Measurements from ENCODE around the gene GPC5.
"Not testable (repeated sequence)": the region's sequence is repeated elsewhere in the genome, so short reads cannot be mapped to it uniquely, and the experiment has no call there.

The GPC5 gene

DNA sequence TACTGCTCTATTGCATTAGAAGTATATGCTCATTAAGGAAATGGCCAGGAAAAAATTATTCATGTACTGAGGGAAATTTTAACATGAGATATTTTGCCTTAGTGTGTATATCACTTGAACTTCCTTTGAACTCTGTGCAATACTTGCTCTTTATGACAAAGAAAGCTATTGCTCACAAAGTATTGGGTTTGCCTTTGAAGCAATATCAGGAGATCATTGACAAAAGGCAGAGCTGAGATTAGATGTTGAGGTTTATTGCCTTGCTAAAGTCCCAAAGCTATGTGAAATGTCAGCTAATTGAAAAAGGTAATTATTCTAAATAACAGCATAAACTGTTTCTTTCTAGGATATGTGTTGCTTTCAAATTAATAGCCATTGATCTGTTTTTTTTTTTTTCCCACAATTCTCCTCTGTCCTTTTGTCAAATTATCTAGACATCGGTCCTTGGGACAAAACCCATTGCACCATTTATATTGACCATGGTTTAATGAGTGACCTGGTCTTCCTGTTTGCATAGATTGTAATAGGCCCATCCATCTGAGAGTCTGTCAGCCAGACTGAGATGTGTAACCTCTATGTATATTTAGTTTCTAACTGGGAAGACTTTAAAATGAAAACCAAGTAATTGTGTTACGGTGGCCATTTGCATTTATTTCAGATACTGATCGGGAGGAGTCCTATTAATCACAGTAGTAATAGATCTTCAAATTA is 1075.5 kb downstream of the GPC5 start:
- no peak for DNase-seq (ENCODE audit: low read depth)

DNA sequence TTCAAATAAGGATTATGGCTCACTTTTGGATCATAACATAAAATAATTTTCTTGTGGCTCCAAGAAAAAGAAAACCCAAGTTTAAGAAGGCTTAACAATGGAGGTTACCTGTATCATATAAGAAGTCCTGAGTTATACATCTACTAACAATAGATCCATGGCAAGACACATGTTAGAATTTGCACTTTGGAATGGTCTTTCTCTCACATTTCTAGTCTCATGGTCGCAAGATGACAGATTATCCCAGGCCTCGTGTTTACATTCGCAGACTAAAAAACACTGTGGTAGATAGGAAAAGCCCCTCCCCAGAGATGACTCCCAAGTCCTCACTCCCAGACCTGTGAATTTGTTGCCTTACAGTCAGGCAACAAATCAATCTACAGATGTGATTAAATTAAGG is 1082.0 kb downstream of the GPC5 start:
- DNase-seq (ENCODE audit: low read depth), result no peak

DNA sequence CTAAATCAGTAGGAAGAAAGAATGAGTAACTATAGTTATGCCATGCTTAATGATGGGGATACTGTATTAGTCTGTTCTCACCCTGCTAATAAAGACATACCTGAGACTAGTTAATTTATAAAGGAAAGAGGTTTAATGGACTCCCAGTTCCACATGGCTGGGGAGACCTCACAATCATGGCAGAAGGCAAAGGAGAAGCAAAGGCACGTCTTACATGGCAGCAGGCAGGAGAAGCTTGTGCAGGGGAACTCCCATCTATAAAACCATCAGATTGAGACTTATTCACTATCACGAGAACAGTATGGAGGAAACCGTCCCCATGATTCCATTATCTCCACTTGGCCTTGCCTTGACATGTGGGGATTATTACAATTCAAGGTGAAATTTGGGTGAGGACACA is 1084.4 kb downstream of the GPC5 start:
- not testable (repeated sequence) for DNase-seq (ENCODE audit: low read depth)

DNA sequence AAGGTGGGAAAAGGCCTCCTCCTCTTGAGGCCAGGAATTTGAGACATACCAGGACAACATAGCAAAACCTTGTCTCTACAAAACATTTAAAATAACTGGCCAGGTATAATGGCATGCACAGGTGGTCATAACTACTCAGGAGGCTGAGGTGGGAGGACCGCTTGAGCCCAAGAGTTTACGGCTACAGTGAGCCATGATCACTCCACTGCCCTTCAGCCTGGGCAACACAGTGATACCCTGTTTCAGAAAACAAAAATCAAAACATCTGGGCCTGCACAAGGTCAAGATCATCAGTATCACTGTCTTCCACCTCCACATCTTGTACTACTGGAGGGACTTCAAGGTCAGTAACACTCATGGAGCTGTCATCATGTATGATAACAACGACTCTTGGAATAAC is 1085.5 kb downstream of the GPC5 start:
- no peak for DNase-seq (ENCODE audit: low read depth)

DNA sequence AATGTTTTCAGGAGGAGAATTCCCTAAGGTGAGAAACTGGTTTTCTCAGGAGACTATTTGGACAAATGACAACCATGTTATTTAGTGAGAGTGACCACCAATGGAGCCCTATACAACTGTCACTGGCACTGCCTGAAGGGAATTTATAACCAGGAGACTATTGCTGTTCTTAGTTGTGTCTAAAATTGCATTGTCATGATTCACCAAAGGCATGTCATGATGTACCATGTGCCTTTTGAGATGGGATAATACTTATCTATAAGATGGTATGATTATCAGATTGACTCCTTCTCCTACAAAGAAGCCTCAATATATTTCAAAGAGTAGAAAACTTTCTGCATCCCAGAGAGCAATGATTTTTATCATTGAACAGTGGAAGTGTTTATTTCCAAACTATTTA is 1088.8 kb downstream of the GPC5 start:
- no peak for DNase-seq (ENCODE audit: low read depth)

DNA sequence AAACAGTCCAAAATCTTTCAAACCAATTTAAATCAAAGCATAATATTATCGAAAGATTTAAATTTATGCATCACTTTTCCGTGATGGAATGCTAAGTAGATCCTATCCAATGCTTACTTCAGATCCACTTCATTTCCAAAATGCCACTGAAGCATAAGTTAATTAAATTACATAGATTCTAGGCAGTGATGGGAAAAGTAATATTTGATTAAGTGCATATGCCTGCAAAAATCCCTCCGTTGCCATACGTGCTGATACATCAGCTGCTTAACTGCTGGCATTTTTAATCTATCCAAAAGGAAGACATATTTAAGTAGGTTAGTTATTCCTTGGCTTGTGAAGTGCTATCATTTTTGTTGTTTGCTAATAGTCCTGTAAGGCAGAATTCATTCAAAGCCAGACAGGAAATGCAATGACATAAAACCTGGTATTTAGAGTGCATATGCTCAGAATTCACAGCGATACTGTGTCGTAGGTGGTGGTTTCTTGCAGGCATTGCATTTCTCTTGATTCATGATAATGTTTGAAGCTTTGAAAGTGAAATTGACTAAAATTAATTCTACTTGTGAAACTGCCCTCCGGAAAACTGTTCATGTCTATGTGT is 1089.9 kb downstream of the GPC5 start:
- DNase-seq (ENCODE audit: low read depth), result no peak

DNA sequence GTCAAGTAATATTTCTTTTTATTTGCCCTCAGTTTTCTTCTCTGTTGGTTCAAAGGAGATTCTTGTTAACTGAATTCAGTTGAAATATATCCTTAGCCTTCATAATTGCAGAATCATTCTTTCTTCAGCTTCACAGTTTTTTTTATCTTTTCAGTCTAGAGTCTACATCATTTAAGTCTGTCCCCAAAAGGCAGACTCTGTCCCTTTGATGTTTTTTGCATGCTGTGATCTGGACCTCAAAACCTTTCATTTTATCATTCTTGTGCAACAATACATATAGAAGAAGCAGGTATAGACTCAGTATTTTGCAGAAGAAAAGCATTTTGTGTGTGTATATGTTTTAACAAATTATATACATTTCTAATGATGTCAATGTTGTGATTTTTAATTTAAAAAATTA is 1093.4 kb downstream of the GPC5 start:
- no peak for DNase-seq (ENCODE audit: low read depth)

DNA sequence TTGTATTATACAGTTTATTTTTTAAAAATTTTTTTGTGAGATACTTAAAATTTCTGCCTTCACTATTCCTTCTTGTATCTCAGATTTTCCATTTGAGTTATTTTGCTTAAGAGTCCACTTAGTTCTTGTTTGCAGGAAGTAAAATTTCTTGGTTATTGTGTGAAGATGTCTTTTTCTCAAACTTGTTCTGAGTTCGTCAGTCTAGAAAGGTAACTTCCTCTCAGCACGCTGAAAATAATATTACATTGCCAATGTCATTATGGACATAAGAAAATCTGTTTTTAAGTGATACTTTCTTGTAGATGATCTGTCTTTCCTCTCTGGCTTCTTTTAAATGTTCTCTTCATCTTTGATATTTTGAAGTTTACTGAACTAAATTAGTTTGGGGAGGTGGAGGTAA is 1096.5 kb downstream of the GPC5 start:
- no peak for DNase-seq (ENCODE audit: low read depth)

DNA sequence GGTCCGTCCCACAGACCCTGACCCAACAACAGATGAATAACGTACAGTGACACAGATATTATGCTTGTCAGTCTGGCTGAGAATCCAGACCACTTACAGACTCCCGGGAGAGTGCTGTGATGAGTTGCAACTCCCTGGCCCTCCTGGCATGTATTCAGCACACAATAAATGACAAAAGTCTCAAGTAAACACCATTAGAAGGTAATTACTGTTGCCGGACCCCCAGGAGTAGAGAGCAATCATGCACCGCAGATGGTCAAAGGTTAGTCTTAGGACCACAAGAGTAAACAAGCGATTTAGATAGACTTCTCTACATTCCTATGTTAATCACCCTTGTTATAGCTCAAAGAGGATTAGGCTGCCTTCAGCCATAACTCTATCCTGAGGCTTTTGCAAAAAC is 1101.8 kb downstream of the GPC5 start:
- DNase-seq (ENCODE audit: low read depth), result no peak

DNA sequence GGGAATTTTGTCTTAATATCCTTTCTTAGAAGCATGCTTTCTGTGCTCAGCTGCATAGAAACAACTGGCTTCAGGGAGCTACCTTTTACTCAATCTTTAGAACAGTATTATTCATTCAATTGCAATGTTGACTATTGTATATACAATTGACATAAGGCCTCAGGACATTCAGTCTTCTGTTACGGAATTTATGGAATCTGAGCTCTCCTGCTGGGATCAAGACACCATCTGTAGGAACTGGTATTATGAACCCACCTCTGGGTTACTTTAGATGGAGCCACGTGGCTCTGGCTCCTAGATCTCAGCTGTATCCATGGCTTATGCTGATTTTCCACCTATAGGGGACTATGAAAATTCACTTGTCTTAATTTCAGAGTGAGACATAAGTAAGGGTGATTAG is 1112.0 kb downstream of the GPC5 start:
- DNase-seq (ENCODE audit: low read depth), result no peak

DNA sequence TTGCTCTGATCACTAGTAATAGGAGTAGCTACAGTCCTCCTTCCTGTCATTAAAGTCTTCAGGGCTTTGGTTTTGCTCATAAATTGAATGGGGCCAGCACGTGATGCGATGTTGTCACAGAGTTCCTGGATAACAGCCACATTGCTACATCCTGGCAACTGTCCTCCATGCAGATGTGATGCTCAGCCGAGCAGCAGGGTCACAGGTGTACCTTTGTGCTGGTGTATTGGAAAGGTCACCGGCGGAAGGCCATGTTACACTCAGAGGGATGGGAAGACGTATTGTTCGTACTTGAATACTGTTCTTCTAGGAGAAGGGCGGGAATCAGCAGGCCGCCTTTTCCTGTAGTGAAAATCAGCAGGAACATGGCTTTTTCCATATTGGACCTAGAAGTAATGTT is 1114.4 kb downstream of the GPC5 start:
- DNase-seq (ENCODE audit: low read depth), result no peak

DNA sequence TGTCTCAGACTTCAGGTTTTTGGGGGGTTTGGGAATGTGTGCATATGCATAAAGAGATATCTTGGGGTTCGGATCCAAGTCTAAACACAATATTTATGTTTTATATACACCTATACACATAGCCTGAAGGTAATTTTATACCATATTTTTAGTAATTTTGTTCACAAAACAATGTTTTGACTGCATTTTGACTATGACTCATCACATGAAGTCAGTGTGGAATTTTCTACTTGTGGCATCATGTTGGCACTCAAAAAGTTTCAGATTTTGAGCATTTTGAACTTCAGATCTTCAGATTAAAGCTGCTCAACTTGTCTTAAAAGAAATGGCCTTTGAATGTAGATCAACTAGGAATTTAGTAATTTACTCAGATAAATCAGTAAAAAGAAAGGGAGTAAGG is 1115.3 kb downstream of the GPC5 start:
- peak; percentile 3 for DNase-seq (ENCODE audit: low read depth)

DNA sequence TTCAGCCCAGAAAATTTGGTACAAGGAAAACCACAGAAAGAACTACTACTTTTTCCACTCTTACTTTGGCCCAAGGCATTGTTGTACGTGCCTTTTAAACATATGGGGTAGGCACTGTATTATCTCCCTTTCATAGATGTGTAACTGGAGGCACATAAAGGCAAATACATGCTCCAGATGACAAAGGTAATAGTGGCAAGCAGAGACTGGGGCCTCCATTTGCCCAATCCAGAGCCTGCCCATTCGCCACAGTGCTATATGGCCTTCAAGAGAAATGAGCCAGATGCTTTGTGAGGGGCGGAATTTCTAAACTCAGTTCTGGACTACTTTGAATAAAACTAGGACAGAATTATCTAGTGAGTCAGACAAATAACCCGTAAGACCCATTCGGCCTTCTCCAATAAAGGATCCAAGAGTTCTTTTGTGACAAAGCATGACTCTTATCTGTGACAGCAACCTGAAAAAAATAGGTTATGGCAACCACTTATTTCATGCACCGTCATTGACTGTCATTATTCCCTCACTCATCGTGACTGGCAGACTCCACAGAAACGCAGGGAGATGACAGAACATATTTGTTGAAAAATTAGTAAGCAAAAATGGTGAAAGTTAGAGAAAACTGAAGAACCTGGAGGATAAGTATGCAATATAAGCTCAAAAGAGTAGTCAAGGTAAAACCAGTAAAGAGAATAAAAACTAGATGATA is 1116.2 kb downstream of the GPC5 start:
- no peak for DNase-seq (ENCODE audit: low read depth)

DNA sequence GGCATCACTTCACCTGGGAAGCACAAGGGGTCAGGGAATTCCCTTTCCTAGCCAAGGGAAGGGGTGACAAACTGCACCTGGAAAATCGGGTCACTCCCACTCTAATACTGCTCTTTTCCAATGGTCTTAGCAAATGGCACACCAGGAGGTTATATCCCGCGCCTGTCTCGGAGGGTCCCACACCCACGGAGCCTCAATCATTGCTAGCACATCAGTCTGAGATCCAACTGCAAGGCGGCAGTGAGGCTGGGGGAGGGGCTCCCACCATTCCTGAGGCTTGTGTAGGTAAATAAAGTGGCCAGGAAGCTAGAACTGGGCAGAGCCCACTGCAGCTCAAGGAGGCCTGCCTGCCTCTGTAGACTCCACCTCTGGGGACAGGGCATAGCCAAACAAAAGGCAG is 1118.5 kb downstream of the GPC5 start:
- not testable (repeated sequence) for DNase-seq (ENCODE audit: low read depth)

DNA sequence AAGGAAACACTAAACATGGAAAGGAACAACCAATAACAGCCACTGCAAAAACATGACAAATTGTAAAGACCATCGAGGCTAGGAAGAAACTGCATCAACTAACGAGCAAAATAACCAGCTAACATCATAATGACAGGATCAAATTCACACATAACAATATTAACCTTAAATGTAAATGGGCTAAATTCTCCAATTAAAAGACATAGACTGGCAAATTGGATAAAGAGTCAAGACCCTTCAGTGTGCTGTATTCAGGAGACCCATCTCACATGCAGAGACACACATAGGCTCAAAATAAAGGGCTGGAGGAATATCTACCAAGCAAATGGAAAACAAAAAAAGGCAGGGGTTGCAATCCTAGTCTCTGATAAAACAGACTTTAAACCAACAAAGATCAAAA is 1120.2 kb downstream of the GPC5 start:
- not testable (repeated sequence) for DNase-seq (ENCODE audit: low read depth)

DNA sequence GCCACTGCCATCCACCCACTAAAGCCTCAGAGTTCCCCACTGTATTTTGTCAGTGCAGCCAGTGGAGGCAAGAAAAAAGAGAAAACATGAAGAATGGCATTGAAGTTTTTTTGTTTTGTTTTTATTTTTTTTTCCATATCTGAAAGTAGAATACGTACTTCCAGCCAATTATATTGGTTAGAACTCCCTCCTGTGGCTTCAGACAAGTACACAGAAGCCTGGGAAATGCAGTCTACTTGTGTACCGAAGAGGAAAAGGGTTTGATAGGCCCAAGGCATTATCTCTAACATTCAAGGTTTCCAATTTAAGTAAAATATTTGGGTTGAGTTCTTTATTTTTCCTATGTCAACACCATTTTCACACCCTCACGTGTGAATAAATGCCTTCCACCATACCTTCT is 1131.9 kb downstream of the GPC5 start:
- DNase-seq (ENCODE audit: low read depth), result no peak

DNA sequence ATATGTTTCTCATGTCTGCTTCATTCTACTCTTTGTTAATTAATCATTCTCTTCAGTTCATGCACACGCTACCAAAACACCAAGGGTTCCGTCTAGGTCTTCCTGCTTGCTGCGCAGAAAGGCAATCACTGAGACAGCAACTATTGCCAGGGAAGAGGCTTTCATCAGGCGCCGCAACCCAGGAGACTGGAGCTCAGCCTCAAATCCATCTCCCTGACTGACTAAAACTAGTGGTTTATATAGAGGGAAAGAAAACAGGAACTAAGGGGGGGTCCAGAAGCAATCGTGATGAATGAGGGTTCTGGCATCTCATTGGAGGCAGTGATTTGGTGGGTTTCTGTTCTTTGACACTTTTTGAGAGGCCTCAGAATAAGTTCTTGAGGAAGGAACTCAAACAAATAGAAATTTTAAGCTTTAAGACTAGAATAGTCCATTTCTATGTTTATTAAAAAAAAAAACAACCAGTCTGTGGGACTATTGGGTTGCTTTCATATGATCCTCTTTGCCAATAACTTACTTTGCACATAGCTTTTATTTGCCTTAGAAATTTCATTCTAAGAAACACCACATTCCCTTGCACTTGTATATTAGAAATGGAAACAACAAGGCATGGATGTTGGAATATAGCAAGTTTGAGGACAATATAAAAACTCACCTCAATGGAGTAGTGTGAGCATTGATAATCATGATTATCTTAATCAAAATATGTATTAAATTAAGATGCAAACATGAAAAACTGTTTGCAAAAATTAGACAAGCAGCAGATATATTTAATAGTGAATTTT is 1137.0 kb downstream of the GPC5 start:
- DNase-seq (ENCODE audit: low read depth), result no peak

DNA sequence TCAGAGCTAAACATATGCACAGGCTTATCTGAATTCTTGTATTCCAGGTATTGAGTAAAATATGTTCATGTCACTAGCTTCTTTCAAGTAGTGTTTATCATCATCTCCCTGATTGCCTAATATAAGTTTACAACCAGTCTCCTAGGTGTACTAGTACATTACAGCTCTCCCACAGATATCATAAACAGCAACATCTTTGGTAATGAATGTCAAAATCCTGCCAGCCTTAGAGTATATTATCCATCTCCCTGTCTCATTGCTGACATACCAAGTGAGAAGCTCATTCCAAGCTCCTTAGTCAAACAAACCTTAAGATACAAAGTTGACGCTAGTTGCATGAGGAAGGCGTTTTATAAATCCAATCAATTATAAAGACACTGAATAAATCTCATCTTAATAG is 1139.0 kb downstream of the GPC5 start:
- DNase-seq (ENCODE audit: low read depth), result no peak

DNA sequence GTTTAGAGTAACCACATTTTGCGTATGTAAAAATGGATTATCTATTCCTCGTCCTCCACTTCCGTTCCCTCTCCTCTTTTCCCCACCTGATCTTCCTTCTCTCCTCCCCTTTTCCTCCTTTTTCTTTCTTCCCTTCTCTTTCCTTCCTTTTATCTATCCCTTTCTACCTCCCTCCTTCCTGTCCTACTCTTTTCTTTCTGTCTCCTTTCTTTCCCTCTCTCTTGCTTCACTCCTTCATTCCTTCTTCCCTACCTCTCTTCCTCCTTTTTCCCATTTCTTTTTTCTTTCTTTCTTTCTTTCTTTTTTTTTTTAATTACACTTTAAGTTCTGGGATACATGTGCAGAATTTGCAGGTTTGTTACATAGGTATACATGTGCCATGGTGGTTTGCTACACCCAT is 1139.7 kb downstream of the GPC5 start:
- DNase-seq (ENCODE audit: low read depth), result no peak

DNA sequence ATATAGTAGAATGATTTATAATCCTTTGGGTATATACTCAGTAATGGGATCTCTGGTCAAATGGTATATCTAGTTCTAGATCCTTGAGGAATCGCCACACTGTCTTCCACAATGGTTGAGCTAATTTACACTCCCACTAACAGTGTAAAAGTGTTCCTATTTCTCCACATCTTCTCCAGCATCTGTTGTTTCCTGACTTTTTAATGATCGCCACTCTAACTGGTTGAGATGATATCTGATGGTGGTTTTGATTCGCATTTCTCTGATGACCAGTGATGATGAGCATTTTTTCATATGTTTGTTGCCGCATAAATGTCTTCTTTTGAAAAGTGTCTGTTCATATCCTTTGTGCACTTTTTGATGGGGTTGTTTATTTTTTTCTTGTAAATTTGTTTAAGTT is 1140.7 kb downstream of the GPC5 start:
- DNase-seq (ENCODE audit: low read depth), result not testable (repeated sequence)

DNA sequence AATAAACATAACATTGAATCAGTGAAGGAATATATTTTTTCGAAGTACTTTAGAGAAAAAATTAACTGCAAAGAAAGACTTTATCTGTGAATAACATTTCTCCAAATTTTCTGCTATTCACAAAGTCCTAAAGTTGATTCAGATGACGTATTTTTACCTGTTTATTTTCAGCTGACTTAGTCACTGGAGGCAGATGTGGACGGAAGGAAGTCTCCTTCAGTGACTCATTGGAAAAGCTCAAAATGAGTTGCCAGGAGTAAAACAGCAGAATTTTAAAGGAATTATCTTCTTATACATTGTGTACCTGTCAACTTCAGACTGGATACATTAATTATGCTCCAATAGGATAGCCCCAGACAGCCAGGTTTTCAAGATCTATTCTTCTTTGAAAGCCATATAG is 1148.8 kb downstream of the GPC5 start:
- no peak for DNase-seq (ENCODE audit: low read depth)

DNA sequence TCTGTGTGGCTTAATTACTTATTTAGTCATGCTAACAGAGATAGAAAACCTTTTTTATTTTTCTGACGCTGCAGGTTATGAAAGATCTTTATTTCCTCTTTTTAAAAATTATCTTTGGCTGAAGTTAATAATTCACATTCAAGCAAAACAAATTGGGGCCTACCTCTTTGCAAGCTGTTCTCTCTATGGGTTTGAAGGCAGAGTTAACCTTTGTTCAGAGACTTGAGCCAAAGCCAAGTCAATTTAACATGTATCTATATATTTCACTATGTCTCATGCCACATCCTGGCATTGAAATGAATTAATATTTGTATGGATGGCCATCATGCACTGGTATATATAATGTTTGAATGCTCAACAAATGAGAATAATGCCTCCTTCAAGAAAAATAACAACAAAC is 1150.9 kb downstream of the GPC5 start:
- DNase-seq (ENCODE audit: low read depth), result no peak

Data from fibroblast of the conjunctiva (primary cell).